Caco-2 (cell line): ENCODE data around the gene PROCR. TPM values are rescaled to one million over a fixed set of nuclear protein-coding genes. Genes with fewer than 3 reads are reported as not detected.

Experiments
- BruUV-seq: library from RNA; stranded (reverse); fragments of 400-500 nt; replicated peaks from 2 replicates; lab custom pipeline; 2021; lab: Mats Ljungman, UMichigan
- CTCF ChIA-PET: fragments of 300-600 bp; sonication (Branson Sonifier 250); formaldehyde crosslinking; loops from one replicate; lab custom pipeline; 2022; ENCODE audit warnings: antibody characterized with exemption; lab: Charles Lee
- POLR2A ChIA-PET: fragments of 300-600 bp; sonication (Branson Sonifier 250); formaldehyde crosslinking; loops from one replicate; lab custom pipeline; 2022; ENCODE audit warnings: antibody characterized with exemption; lab: Charles Lee
- DNase-seq, 2 experiments: peaks; one replicate each; pipeline versions ENCODE4 v3.0.0 to v3.0.0-alpha.2; 2020 to 2022
- H3K27me3 ChIP-seq: replicated peaks from 2 replicates; pipeline ENCODE4 v1.6.0; 2011; ENCODE audit warnings: low read length; ENCODE audit not compliant: control insufficient read depth, insufficient read depth
- H3K36me3 ChIP-seq: 2 replicates; pipeline ENCODE4 v1.5.1; 2011; ENCODE audit warnings: low read length; ENCODE audit not compliant: control insufficient read depth, insufficient read depth
- H3K4me1 ChIP-seq: fragments of 250-450 bp; sonication (Bioruptor Pico); 2 replicates; pipeline ENCODE4 v1.5.1; 2020; ENCODE audit warnings: mild to moderate bottlenecking
- H3K4me3 ChIP-seq: 2 replicates; pipeline ENCODE4 v1.5.1; 2011; ENCODE audit warnings: low read depth, mild to moderate bottlenecking, control low read depth, low read length
- H3K9me3 ChIP-seq: fragments of 250-450 bp; sonication (Bioruptor Pico); 2 replicates; pipeline ENCODE4 v1.5.1; 2020; ENCODE audit warnings: mild to moderate bottlenecking, moderate library complexity
- H3K27ac Mint-ChIP-seq: one replicate; pipeline ENCODE4 v1.8.0; 2022; ENCODE audit warnings: mixed read lengths; ENCODE audit not compliant: unreplicated experiment
- H3K27me3 Mint-ChIP-seq: one replicate; pipeline ENCODE4 v1.8.0; 2022; ENCODE audit warnings: mixed read lengths; ENCODE audit not compliant: insufficient read depth, unreplicated experiment
- H3K36me3 Mint-ChIP-seq: one replicate; pipeline ENCODE4 v1.8.0; 2022; ENCODE audit warnings: mild to moderate bottlenecking, mixed read lengths; ENCODE audit not compliant: insufficient read depth, unreplicated experiment
- H3K4me1 Mint-ChIP-seq: one replicate; pipeline ENCODE4 v1.8.0; 2022; ENCODE audit warnings: low read depth, mixed read lengths; ENCODE audit not compliant: unreplicated experiment
- H3K4me3 Mint-ChIP-seq: one replicate; pipeline ENCODE4 v1.8.0; 2022; ENCODE audit warnings: mild to moderate bottlenecking, moderate library complexity, mixed read lengths; ENCODE audit not compliant: unreplicated experiment
- H3K9me3 Mint-ChIP-seq: one replicate; pipeline ENCODE4 v1.8.0; 2022; ENCODE audit warnings: mixed read lengths; ENCODE audit not compliant: unreplicated experiment
- intact Hi-C: fragments of 100-400 bp; cut with micrococcal nuclease; formaldehyde crosslinking; loops from one replicate; pipeline ENCODE4 v1.10.0; 2022; ENCODE audit not compliant: unreplicated experiment
- total RNA-seq: library from RNA; stranded (reverse); gene quantifications from 2 replicates; pipeline ENCODE4 v1.2.3, GENCODE V29; 2022
- TF ChIP-seq, protein P1 (sequence below), 2 experiments: fragments of 200-600 bp in 1 of 2; IDR thresholded peaks; 1 replicate in 1 of 2; 2 replicates in 1 of 2; pipeline versions ENCODE4 v1.5.1 to v1.8.0; 2011 to 2022; ENCODE audit warnings: antibody characterized with exemption in 1 of 2, control low read depth in 1 of 2, inconsistent platforms in 1 of 2, low read depth in 1 of 2, low read length in 1 of 2, mild to moderate bottlenecking in 1 of 2, moderate library complexity in 1 of 2; ENCODE audit not compliant: insufficient read depth in 1 of 2, severe bottlenecking in 1 of 2, unreplicated experiment in 1 of 2

PROCR gene
- total RNA-seq, 1 experiment from 2014 or later, result 4.0 TPM

DNA sequence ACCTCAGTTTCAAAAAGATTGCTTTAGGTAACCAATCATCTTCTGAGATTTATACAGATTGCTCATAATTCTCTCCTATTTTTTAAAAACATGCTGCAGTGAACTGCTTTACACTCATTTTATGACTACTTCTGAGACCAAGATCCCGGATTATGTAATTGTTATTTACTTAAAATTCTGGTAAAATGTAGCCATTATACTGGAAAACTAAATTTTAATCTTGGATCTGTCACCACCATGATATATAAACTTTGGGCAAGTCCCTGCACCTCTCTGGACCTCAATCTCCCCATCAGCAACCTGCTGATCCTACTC is 477 bp upstream of the PROCR start:
- POLR2A ChIA-PET, result no interaction called here
- H3K27ac Mint-ChIP-seq, result no peak overlapping the region

DNA sequence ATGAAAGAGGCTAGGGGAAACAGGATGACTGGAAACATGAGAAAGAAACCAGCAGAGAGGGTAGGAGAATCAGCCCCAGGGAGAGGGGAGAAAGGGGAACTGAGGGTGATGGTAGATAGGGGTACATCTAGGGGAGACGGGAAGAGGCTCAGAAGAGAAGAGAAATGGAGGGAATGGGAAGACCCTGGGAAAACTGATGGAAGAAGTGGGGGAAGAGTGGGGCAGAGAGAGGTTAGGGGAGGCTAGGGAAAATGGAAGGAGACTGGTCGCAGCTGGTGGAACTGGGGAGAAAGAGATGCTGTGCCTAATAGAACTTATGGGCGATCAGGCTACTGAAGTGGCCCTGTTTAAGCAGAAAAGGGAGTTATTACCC is 548 bp downstream of the PROCR start:
- CTCF ChIA-PET, result no interaction called here
- H3K27ac Mint-ChIP-seq, result no peak overlapping the region
- H3K9me3 Mint-ChIP-seq, result no peaks in the 10 kb centered on the region
- H3K27me3 Mint-ChIP-seq, result no peaks in the 10 kb centered on the region
- POLR2A ChIA-PET, result no interaction called here
- H3K36me3 Mint-ChIP-seq, result peaks cover 6% of the 10 kb centered on the region
- Histone ChIP-seq H3K9me3 (no peaks in the 10 kb centered on the region), H3K27me3 (no peaks in the 10 kb centered on the region), H3K4me3 (no peak overlapping the region), H3K4me1 (peaks cover 37% of the 10 kb centered on the region), H3K36me3 (no peaks in the 10 kb centered on the region)
- DNase-seq, result no peak
- H3K4me3 Mint-ChIP-seq, result peak overlapping the region; percentile 32
- intact Hi-C loops, result no loop called here
- TF ChIP-seq, protein P1, sequence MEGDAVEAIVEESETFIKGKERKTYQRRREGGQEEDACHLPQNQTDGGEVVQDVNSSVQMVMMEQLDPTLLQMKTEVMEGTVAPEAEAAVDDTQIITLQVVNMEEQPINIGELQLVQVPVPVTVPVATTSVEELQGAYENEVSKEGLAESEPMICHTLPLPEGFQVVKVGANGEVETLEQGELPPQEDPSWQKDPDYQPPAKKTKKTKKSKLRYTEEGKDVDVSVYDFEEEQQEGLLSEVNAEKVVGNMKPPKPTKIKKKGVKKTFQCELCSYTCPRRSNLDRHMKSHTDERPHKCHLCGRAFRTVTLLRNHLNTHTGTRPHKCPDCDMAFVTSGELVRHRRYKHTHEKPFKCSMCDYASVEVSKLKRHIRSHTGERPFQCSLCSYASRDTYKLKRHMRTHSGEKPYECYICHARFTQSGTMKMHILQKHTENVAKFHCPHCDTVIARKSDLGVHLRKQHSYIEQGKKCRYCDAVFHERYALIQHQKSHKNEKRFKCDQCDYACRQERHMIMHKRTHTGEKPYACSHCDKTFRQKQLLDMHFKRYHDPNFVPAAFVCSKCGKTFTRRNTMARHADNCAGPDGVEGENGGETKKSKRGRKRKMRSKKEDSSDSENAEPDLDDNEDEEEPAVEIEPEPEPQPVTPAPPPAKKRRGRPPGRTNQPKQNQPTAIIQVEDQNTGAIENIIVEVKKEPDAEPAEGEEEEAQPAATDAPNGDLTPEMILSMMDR (IDR thresholded peaks at IDR 0.05; ENCODE audit: insufficient read depth in 1 of 2, low read depth in 1 of 2, low read length in 1 of 2, severe bottlenecking in 1 of 2, unreplicated experiment in 1 of 2), result no peak
- BruUV-seq, result no TSS peak
- H3K4me1 Mint-ChIP-seq, result peaks cover 43% of the 10 kb centered on the region

More for the DNA sequence above, 477 bp upstream of the PROCR start:
- CTCF ChIA-PET, result interaction anchor here (1.1 kb wide), 1 partner anchor 36 kb away, joined by 3 read pairs; no protein-coding TSS in a partner anchor
- peaks cover 30% of the 10 kb centered on the region for H3K4me1 ChIP-seq
- H3K27me3 Mint-ChIP-seq, result no peaks in the 10 kb centered on the region
- no peaks in the 10 kb centered on the region for H3K9me3 Mint-ChIP-seq
- H3K36me3 ChIP-seq, result no peaks in the 10 kb centered on the region
- peaks cover 6% of the 10 kb centered on the region for H3K36me3 Mint-ChIP-seq
- BruUV-seq, result no TSS peak
- H3K4me1 Mint-ChIP-seq, result peaks cover 32% of the 10 kb centered on the region
- H3K9me3 ChIP-seq, result no peaks in the 10 kb centered on the region
- intact Hi-C loops, result no loop called here
- H3K4me3 Mint-ChIP-seq, result peak overlapping the region; percentile 32
- TF ChIP-seq, protein P1 (IDR thresholded peaks at IDR 0.05; ENCODE audit: insufficient read depth in 1 of 2, low read depth in 1 of 2, low read length in 1 of 2, severe bottlenecking in 1 of 2, unreplicated experiment in 1 of 2), result no peak
- no peaks in the 10 kb centered on the region for H3K27me3 ChIP-seq
- no peak for DNase-seq
- H3K4me3 ChIP-seq, result no peak overlapping the region

DNA sequence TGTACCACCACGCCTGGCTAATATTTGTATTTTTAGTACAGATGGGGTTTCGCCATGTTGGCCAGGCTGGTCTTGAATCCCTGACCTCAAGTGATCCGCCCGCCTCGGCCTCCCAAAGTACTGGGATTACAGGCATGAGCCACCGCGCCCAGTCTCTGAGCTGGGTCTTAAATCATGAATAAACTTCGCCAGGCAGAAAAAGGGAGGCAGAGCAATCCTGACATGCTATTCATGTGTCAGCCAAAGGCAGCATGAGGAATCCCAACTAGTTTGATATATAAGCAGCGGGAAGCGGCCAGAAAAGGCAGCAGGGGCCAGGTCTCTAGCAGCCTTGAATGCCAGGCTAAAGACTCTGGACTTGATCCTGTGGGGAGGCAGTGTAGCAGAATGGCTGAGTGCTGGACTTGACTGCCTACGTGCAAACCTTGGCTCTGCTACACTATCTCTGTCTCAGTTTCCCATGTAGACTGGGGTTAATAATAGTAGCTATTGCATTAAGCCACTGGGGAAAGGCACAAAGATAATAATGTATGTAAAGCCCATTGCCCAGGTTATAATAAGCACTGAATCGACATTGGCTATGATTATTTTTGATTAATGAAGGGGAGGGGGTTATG is 1.8 kb downstream of the PROCR start:
- TF ChIP-seq, protein P1 (IDR thresholded peaks at IDR 0.05; ENCODE audit: insufficient read depth in 1 of 2, low read depth in 1 of 2, low read length in 1 of 2, severe bottlenecking in 1 of 2, unreplicated experiment in 1 of 2), result no peak
- Histone ChIP-seq H3K4me3 (peak overlapping the region; percentile 60), H3K27me3 (no peaks in the 10 kb centered on the region), H3K9me3 (no peaks in the 10 kb centered on the region), H3K36me3 (no peaks in the 10 kb centered on the region), H3K4me1 (peaks cover 44% of the 10 kb centered on the region)
- H3K9me3 Mint-ChIP-seq, result no peaks in the 10 kb centered on the region
- peak overlapping the region; percentile 91 for H3K4me3 Mint-ChIP-seq
- ChIA-PET CTCF (interaction anchor here (0.5 to 1.1 kb wide), 2 partner anchors 27 to 89 kb away, joined by 3 to 8 read pairs; partner anchors contain the start of gene EDEM2), POLR2A (no interaction called here)
- H3K27ac Mint-ChIP-seq, result peak overlapping the region; percentile 81
- BruUV-seq, result TSS peak; percentile 76
- peaks cover 6% of the 10 kb centered on the region for H3K36me3 Mint-ChIP-seq
- no peak for DNase-seq
- no peaks in the 10 kb centered on the region for H3K27me3 Mint-ChIP-seq
- H3K4me1 Mint-ChIP-seq, result peaks cover 49% of the 10 kb centered on the region
- intact Hi-C loops, result loop anchor here (1.0 to 2.0 kb wide), 3 partner anchors 14 to 35 kb away; partner anchors contain the start of gene EDEM2
